Measurements from ENCODE around the gene ATP2B2.

The ATP2B2 gene

DNA sequence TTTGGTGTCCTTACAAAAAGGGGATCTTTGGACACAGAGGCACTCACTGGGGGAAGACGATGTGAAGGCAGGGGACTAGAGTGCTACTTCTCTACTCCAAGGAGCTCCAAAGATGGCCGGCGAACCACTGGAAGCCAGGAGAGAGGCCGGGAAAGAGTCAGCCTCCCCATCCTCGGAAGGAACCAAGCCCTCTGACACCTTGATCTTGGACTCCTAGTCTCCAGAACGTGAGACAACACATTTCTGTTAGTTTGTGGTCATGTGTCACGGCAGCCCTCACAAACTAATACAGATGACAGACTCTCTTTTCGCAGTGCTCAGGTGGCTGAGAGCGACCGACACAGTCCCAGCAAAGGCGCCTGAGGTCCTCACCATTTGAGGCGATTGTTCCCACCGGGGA lies 24.4 kb upstream of the ATP2B2 start:
- H3K27me3 ChIP-seq (ENCODE audit: insufficient read depth, low read depth), result no peaks in the 10 kb centered on the region
- no peak for TF ChIP-seq CTCF (conservative IDR thresholded peaks at IDR 0.05; ENCODE audit: low read depth, low read length)
- no peak overlapping the region for H2AFZ ChIP-seq (ENCODE audit: low read depth)
- no peak overlapping the region for H3K27ac ChIP-seq
- H3K4me1 ChIP-seq (ENCODE audit: low read depth, poor library complexity, severe bottlenecking), result no peaks in the 10 kb centered on the region
- no peak overlapping the region for H3K9ac ChIP-seq
- no peak overlapping the region for H3K4me2 ChIP-seq
- no peaks in the 10 kb centered on the region for H4K20me1 ChIP-seq (ENCODE audit: insufficient read depth)
- H3K79me2 ChIP-seq (ENCODE audit: insufficient read depth, low read depth), result no peaks in the 10 kb centered on the region
- no peaks in the 10 kb centered on the region for H3K36me3 ChIP-seq (ENCODE audit: insufficient read depth)
- H3K4me3 ChIP-seq (IDR thresholded peaks at IDR 0.05; ENCODE audit: insufficient read depth, low read depth, low read length), result no peak overlapping the region

DNA sequence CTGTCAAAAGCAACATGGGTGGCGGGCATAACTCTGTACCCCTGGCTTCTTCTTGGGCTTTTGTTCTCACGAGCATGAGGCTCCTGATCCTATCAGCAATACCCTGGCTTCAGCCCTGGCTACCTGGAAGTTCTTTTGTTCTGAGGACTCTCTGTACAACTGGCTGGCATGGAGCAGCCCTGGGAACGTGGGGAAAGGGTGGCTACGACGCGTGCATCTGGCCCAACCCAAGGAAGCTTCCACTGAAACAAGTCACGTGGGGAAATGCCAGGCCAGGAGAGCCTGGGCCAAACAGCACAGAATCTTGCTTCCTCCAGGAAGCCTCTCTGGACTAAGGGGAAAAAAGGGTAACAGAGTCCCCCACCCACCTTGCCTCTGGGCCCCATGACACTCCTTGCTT lies 22.7 kb upstream of the ATP2B2 start:
- Histone ChIP-seq H3K27ac (no peak overlapping the region), H4K20me1 (ENCODE audit: insufficient read depth) (no peaks in the 10 kb centered on the region), H3K36me3 (ENCODE audit: insufficient read depth) (no peaks in the 10 kb centered on the region), H2AFZ (ENCODE audit: low read depth) (no peak overlapping the region), H3K27me3 (ENCODE audit: insufficient read depth, low read depth) (no peaks in the 10 kb centered on the region), H3K79me2 (ENCODE audit: insufficient read depth, low read depth) (no peaks in the 10 kb centered on the region), H3K4me2 (no peak overlapping the region), H3K4me1 (ENCODE audit: low read depth, poor library complexity, severe bottlenecking) (no peaks in the 10 kb centered on the region), H3K4me3 (IDR thresholded peaks at IDR 0.05; ENCODE audit: insufficient read depth, low read depth, low read length) (no peak overlapping the region), H3K9ac (no peak overlapping the region)
- no peak for TF ChIP-seq CTCF (conservative IDR thresholded peaks at IDR 0.05; ENCODE audit: low read depth, low read length)

DNA sequence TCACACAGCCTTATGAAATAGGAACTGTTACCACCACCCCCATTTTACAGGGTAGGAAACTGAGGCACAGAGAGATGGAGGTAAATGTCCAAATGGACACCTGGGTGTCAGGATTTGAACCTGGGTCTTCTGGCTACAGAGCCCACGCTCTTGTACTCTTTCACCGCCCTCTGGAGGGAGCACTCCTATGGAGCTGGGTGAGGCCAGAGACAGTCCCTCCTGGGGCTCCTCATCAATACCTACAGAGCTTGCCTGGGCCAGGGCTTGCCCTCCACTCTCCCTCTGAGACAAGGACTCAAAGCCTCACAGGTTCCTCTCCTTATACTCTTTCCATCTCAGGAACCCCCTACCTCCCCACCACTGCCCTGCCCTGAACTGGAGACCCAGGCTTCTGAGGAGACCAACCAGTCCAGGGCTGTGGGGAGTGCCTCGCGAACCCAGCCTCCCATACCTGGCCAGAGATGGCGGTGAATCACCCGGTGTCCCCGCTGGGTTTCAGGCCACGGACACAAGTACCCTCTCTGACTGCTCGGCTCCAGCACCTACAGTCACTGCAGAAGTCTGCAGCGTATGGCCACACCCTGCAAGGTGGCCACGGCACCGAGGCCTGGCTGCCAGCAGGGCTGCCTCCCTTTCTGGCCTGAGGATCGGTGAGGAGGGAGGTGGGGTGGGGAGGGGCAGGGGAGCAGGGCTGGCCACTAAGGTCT lies 22.1 kb upstream of the ATP2B2 start:
- no peaks in the 10 kb centered on the region for H3K27me3 ChIP-seq (ENCODE audit: insufficient read depth, low read depth)
- H4K20me1 ChIP-seq (ENCODE audit: insufficient read depth), result no peaks in the 10 kb centered on the region
- H3K27ac ChIP-seq, result no peak overlapping the region
- H3K79me2 ChIP-seq (ENCODE audit: insufficient read depth, low read depth), result no peaks in the 10 kb centered on the region
- no peak overlapping the region for H3K9ac ChIP-seq
- no peak overlapping the region for H2AFZ ChIP-seq (ENCODE audit: low read depth)
- H3K4me1 ChIP-seq (ENCODE audit: low read depth, poor library complexity, severe bottlenecking), result no peaks in the 10 kb centered on the region
- no peaks in the 10 kb centered on the region for H3K36me3 ChIP-seq (ENCODE audit: insufficient read depth)
- TF ChIP-seq CTCF (conservative IDR thresholded peaks at IDR 0.05; ENCODE audit: low read depth, low read length), result no peak
- no peak overlapping the region for H3K4me3 ChIP-seq (IDR thresholded peaks at IDR 0.05; ENCODE audit: insufficient read depth, low read depth, low read length)
- no peak overlapping the region for H3K4me2 ChIP-seq

GRCh38 chr3:10526366-10526765 lies 21.0 kb upstream of the ATP2B2 start:
- no peak overlapping the region for H3K9ac ChIP-seq
- no peak overlapping the region for H3K4me2 ChIP-seq
- H3K79me2 ChIP-seq (ENCODE audit: insufficient read depth, low read depth), result no peaks in the 10 kb centered on the region
- TF ChIP-seq CTCF (conservative IDR thresholded peaks at IDR 0.05; ENCODE audit: low read depth, low read length), result no peak
- no peaks in the 10 kb centered on the region for H3K36me3 ChIP-seq (ENCODE audit: insufficient read depth)
- no peak overlapping the region for H3K4me3 ChIP-seq (IDR thresholded peaks at IDR 0.05; ENCODE audit: insufficient read depth, low read depth, low read length)
- H3K27ac ChIP-seq, result no peak overlapping the region
- H3K4me1 ChIP-seq (ENCODE audit: low read depth, poor library complexity, severe bottlenecking), result no peaks in the 10 kb centered on the region
- H2AFZ ChIP-seq (ENCODE audit: low read depth), result no peak overlapping the region
- H4K20me1 ChIP-seq (ENCODE audit: insufficient read depth), result no peaks in the 10 kb centered on the region
- no peaks in the 10 kb centered on the region for H3K27me3 ChIP-seq (ENCODE audit: insufficient read depth, low read depth)
